ENCODE measurements around the gene HOXC9.

The HOXC9 gene

GRCh38 chr12:54029529-54030441 lies 29.8 kb downstream of the HOXC9 start:
- no peak for DNase-seq

DNA sequence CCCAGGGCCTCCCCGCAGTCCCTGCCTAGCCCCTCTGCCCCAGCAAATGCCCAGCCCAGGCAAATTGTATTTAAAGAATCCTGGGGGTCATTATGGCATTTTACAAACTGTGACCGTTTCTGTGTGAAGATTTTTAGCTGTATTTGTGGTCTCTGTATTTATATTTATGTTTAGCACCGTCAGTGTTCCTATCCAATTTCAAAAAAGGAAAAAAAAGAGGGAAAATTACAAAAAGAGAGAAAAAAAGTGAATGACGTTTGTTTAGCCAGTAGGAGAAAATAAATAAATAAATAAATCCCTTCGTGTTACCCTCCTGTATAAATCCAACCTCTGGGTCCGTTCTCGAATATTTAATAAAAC lies 30.5 kb downstream of the HOXC9 start:
- no peak for DNase-seq

- DNase-seq, result no peak
Measured at GRCh38 chr12:54030889-54031471, 31.0 kb downstream of the HOXC9 start.

- no peak for DNase-seq
Measured at GRCh38 chr12:54031480-54031879, 31.5 kb downstream of the HOXC9 start.

- DNase-seq, result no peak
Measured at GRCh38 chr12:54032086-54032619, 32.2 kb downstream of the HOXC9 start.

DNA sequence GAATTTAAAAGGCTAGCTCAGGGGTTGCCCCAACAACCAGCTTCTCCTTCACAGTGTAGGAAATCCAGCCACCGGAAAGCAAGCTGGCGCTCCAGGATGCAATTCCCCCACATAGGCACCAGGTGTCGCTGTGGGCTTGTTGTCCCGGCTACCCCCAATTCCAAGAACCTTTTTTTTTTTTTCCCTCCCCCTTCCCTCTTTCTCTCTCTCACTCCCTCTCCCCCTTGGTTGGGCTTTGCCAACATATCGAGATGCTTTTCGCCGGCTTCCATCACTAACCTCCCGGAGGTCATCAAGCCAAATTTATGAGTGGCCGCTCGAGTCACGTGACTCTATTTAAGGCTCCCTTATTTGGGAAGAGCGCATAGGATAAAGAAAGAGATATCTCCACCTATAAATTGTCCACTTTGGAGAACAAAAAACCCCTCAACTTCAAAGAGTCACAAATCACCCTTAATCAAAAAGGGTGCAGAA lies 32.7 kb downstream of the HOXC9 start, which contains the start of gene HOXC5:
Gene HOXC5, plus strand, starts transcription at position 424 of the 474 bp plus-strand sequence. CDS start 73 bp downstream, outside the sequence.
- DNase-seq, result no peak

GRCh38 chr12:54033106-54033979 lies 33.4 kb downstream of the HOXC9 start:
- no peak for DNase-seq

GRCh38 chr12:54033980-54034784 lies 34.2 kb downstream of the HOXC9 start:
- no peak for DNase-seq

- no peak for DNase-seq
Measured at GRCh38 chr12:54034785-54035310, 34.9 kb downstream of the HOXC9 start.

DNA sequence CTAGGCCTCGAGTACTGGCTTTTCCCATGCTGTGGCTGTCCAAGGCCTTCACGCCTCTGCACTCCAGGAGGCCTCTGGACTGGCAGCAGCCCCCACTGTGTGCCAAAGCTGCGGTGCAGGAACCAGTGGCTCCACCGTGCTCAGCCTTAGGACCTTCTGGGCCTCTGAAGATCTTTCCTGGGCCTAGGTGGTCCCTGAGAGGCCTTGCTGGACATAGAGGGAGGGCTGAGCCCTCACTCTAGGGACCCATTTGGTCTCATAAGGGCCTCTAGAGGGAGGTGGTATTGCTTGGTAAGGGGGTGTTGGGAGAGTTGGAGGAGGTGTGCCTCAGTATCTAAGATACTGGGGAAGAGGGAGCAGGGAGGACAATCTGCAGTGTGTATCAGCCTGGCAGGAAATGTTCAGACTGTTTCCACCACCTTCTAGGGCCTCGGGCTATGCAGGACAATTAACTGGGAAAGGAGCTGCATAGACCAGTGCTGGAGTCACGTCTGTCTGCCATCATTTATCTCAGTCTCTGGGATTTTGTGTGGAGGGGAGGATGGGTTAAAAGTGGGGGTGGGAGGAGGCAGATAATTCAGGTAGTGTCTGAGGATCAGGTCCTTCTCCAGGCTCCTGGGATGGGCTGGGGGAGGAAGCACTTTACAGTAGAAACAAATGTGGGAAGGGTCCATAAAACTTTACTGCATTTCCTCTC lies 35.8 kb downstream of the HOXC9 start:
- DNase-seq, result no peak

- no peak for DNase-seq
Measured at GRCh38 chr12:54036620-54037359, 36.8 kb downstream of the HOXC9 start.

GRCh38 chr12:54037360-54038283 lies 37.7 kb downstream of the HOXC9 start:
- DNase-seq, result no peak

GRCh38 chr12:54038284-54038870 lies 38.4 kb downstream of the HOXC9 start:
- no peak for DNase-seq

DNA sequence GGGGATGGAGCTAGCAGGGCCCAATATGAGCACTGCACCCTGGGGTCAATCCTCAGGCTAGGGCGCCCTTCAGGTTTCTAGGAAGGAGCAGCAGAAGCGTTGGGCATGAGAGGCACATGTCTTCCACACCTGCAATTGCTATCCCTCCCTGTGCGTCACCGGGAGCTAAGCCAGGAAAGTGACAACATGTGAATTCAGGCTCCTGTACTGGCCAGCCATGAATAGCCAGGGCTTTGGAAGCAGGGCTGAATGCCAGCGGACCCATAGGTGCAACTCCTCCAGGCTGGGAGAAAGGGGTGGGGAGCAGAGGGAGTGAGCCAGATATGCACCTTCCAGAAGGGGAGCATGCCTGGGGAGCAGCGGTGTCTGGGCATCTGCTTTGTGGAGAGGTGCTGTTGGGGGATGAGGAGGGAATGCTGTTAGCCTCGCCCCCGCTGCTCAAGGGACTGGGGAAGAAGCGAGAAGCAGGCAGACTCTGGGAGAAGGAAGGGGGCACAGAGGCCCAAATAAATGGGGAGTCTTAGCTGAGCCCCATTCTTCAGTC lies 39.0 kb downstream of the HOXC9 start:
- no peak for DNase-seq

- no peak for DNase-seq
Measured at GRCh38 chr12:54039417-54040147, 39.6 kb downstream of the HOXC9 start.

GRCh38 chr12:54040148-54040494 lies 40.2 kb downstream of the HOXC9 start:
- DNase-seq, result no peak

DNA sequence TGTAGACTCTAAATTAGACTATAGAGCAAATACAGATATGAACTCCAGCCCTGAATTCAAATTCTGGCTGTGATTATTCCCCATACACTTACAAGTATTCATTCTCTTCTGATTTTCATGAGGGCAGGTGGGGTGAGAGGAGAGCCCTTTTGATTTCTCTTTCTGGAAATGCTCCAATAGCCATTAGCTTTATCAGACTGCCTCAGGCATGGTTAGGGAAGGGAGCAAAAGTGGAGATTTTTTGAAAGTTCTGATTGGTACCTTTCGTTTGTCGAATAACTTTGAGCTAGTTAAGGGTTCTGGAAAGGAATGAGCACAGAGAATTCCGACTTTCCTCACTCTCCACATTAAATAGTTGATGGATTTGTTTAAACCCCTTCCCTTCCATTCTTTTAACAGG lies 40.7 kb downstream of the HOXC9 start:
- DNase-seq, result no peak
